ENCODE data around the gene JAKMIP2.

Gene JAKMIP2

DNA sequence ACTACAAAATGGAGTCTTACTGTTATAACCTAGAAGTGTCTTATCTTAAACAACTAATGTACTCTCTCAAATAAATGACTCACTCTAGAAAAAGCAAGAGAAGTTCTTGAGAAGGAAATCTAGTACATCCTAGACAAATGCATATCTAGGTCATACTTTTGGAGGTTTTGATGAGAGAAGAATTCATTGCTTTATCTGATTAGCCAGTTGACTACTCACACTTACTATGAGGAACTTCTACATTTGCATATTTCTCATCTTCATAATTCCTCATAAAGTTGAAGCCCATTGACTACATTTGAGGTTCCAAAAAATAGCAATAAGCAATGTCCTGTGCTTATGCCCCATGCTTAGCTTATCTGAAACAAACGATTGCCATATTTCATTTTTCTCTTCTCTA is 2.8 kb downstream of the JAKMIP2 start:
- Histone ChIP-seq H3K27me3 (ENCODE audit: control insufficient read depth, insufficient read depth, low read length) (no peaks in the 10 kb centered on the region), H3K9me3 (ENCODE audit: control insufficient read depth, low read length) (no peaks in the 10 kb centered on the region), H3K4me2 (ENCODE audit: low read length) (no peak overlapping the region), H3K4me1 (peaks cover 4% of the 10 kb centered on the region), H3K27ac (no peak overlapping the region), H3K79me2 (no peaks in the 10 kb centered on the region), H3K9ac (no peak overlapping the region), H3K36me3 (ENCODE audit: control insufficient read depth, insufficient read depth, low read length) (no peaks in the 10 kb centered on the region), H2AFZ (no peak overlapping the region), H3K4me3 (ENCODE audit: low read depth, low read length) (no peak overlapping the region)
- TF ChIP-seq, protein P1, sequence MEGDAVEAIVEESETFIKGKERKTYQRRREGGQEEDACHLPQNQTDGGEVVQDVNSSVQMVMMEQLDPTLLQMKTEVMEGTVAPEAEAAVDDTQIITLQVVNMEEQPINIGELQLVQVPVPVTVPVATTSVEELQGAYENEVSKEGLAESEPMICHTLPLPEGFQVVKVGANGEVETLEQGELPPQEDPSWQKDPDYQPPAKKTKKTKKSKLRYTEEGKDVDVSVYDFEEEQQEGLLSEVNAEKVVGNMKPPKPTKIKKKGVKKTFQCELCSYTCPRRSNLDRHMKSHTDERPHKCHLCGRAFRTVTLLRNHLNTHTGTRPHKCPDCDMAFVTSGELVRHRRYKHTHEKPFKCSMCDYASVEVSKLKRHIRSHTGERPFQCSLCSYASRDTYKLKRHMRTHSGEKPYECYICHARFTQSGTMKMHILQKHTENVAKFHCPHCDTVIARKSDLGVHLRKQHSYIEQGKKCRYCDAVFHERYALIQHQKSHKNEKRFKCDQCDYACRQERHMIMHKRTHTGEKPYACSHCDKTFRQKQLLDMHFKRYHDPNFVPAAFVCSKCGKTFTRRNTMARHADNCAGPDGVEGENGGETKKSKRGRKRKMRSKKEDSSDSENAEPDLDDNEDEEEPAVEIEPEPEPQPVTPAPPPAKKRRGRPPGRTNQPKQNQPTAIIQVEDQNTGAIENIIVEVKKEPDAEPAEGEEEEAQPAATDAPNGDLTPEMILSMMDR (IDR thresholded peaks at IDR 0.05), result no peak

DNA sequence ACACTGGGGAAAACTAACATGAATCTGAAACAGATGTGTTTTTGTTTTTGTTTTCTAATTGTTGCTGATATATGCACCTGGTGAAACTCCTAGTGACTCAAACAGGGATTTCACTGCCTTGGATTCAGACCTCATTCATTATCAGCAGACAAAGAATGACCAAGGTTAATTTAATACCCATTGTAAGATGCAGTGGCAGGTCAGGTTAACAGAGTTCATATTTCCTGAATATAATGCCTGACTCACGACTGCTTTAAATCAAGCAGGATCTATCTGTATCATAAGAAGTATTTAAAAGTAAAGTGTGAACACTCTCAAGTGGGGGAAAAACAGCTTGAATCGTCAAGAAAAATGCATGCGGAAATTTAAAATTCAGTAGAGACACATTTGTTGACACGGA is 5.5 kb downstream of the JAKMIP2 start:
- Histone ChIP-seq H3K36me3 (ENCODE audit: control insufficient read depth, insufficient read depth, low read length) (no peaks in the 10 kb centered on the region), H3K27me3 (ENCODE audit: control insufficient read depth, insufficient read depth, low read length) (no peaks in the 10 kb centered on the region), H3K27ac (no peak overlapping the region), H3K79me2 (no peaks in the 10 kb centered on the region), H3K9me3 (ENCODE audit: control insufficient read depth, low read length) (no peaks in the 10 kb centered on the region), H3K9ac (no peak overlapping the region), H3K4me3 (ENCODE audit: low read depth, low read length) (no peak overlapping the region), H3K4me1 (peaks cover 5% of the 10 kb centered on the region), H3K4me2 (ENCODE audit: low read length) (no peak overlapping the region), H2AFZ (no peak overlapping the region)
- TF ChIP-seq, protein P1 (IDR thresholded peaks at IDR 0.05), result no peak

DNA sequence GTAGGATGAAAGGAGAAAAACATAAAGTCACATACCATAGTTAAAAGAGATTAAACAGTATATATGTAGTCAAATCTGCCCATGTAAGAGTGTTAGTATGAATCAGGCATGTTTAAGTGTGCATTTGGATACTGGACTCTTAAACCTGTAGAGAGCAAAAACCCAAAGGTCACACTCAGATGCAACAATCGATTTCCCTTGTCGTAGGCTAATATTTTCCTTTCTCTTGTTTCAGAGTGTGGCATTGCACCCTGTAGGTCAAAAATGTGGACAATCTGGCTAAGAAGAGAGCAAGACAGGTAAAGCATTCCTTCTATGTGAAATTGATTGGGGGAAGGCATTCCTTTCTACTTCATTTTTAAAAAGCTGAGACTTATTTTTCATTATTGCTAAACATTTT is 8.9 kb downstream of the JAKMIP2 start:
- H3K4me1 ChIP-seq, result peaks cover 3% of the 10 kb centered on the region
- H3K4me2 ChIP-seq (ENCODE audit: low read length), result no peak overlapping the region
- H3K79me2 ChIP-seq, result no peaks in the 10 kb centered on the region
- H3K9ac ChIP-seq, result no peak overlapping the region
- H3K9me3 ChIP-seq (ENCODE audit: control insufficient read depth, low read length), result no peaks in the 10 kb centered on the region
- H3K27ac ChIP-seq, result no peak overlapping the region
- no peak overlapping the region for H3K4me3 ChIP-seq (ENCODE audit: low read depth, low read length)
- no peak overlapping the region for H2AFZ ChIP-seq
- no peaks in the 10 kb centered on the region for H3K27me3 ChIP-seq (ENCODE audit: control insufficient read depth, insufficient read depth, low read length)
- H3K36me3 ChIP-seq (ENCODE audit: control insufficient read depth, insufficient read depth, low read length), result no peaks in the 10 kb centered on the region
- TF ChIP-seq, protein P1 (IDR thresholded peaks at IDR 0.05), result no peak

GRCh38 chr5:147773139-147773538 is 9.4 kb downstream of the JAKMIP2 start:
- Histone ChIP-seq H3K36me3 (ENCODE audit: control insufficient read depth, insufficient read depth, low read length) (no peaks in the 10 kb centered on the region), H3K9ac (no peak overlapping the region), H3K4me3 (ENCODE audit: low read depth, low read length) (no peak overlapping the region), H3K4me2 (ENCODE audit: low read length) (no peak overlapping the region), H3K9me3 (ENCODE audit: control insufficient read depth, low read length) (no peaks in the 10 kb centered on the region), H3K79me2 (no peaks in the 10 kb centered on the region), H3K27ac (no peak overlapping the region), H3K4me1 (peaks cover 3% of the 10 kb centered on the region), H3K27me3 (ENCODE audit: control insufficient read depth, insufficient read depth, low read length) (no peaks in the 10 kb centered on the region), H2AFZ (no peak overlapping the region)
- TF ChIP-seq, protein P1 (IDR thresholded peaks at IDR 0.05), result no peak

DNA sequence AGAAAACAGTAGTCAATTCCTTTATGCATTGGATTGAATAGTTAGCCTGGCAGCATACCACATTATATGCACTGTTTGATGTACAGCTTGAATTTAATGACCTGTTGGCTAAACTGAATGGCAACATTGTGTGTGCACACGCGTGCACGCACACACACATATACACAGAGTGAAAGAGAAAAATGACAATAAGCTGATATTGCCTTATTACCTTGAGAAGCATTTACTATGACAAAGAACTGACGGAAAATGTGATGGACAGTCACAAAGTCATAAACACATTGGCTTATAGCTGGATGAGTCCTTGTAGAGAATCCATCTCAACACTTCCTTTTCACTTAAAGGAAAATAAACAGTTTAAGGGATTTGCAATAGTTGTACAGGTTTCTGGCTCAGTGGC is 15.5 kb downstream of the JAKMIP2 start:
- Histone ChIP-seq H3K4me2 (ENCODE audit: low read length) (no peak overlapping the region), H3K27ac (no peak overlapping the region), H3K9me3 (ENCODE audit: control insufficient read depth, low read length) (no peaks in the 10 kb centered on the region), H3K79me2 (no peaks in the 10 kb centered on the region), H2AFZ (no peak overlapping the region), H3K27me3 (ENCODE audit: control insufficient read depth, insufficient read depth, low read length) (no peaks in the 10 kb centered on the region), H3K4me3 (ENCODE audit: low read depth, low read length) (no peak overlapping the region), H3K36me3 (ENCODE audit: control insufficient read depth, insufficient read depth, low read length) (no peaks in the 10 kb centered on the region), H3K9ac (no peak overlapping the region), H3K4me1 (peaks cover 2% of the 10 kb centered on the region)
- TF ChIP-seq, protein P1 (IDR thresholded peaks at IDR 0.05), result no peak
